Mesothelial cell of epicardium (in vitro differentiated cells): ENCODE results near the gene CELSR3. TPM values are rescaled to one million over a fixed set of nuclear protein-coding genes. Genes with fewer than 3 reads are reported as not detected.

Source experiments
- DNase-seq, 2 experiments: peaks; one replicate each; pipeline ENCODE4 v3.0.0; 2021; ENCODE audit warnings: low spot score in 2 of 2; ENCODE audit not compliant: unreplicated experiment in 2 of 2
- H3K27ac Mint-ChIP-seq: 2 replicates; pipeline ENCODE4 v1.8.0; 2021; ENCODE audit warnings: mixed read lengths
- H3K27me3 Mint-ChIP-seq: 2 replicates; pipeline ENCODE4 v1.8.0; 2021; ENCODE audit warnings: low read depth, mixed read lengths
- H3K36me3 Mint-ChIP-seq: 2 replicates; pipeline ENCODE4 v1.8.0; 2021; ENCODE audit warnings: mixed read lengths
- H3K4me1 Mint-ChIP-seq: 2 replicates; pipeline ENCODE4 v1.8.0; 2021; ENCODE audit warnings: mixed read lengths
- H3K4me3 Mint-ChIP-seq: 2 replicates; pipeline ENCODE4 v1.8.0; 2021; ENCODE audit warnings: mild to moderate bottlenecking, moderate library complexity, mixed read lengths
- H3K9me3 Mint-ChIP-seq: 2 replicates; pipeline ENCODE4 v1.8.0; 2021; ENCODE audit warnings: mixed read lengths
- total RNA-seq: library from RNA; stranded (reverse); gene quantifications from 3 replicates; pipeline ENCODE4 v1.2.1, GENCODE V29; 2021
- TF ChIP-seq, protein P1 (sequence below): fragments of 200-600 bp; sonication (generic); IDR thresholded peaks from one replicate; pipeline ENCODE4 v1.5.0; 2021; ENCODE audit warnings: antibody characterized with exemption; ENCODE audit not compliant: unreplicated experiment

Gene CELSR3
- total RNA-seq, 1 donor from 2014 or later: 5.0 TPM

DNA sequence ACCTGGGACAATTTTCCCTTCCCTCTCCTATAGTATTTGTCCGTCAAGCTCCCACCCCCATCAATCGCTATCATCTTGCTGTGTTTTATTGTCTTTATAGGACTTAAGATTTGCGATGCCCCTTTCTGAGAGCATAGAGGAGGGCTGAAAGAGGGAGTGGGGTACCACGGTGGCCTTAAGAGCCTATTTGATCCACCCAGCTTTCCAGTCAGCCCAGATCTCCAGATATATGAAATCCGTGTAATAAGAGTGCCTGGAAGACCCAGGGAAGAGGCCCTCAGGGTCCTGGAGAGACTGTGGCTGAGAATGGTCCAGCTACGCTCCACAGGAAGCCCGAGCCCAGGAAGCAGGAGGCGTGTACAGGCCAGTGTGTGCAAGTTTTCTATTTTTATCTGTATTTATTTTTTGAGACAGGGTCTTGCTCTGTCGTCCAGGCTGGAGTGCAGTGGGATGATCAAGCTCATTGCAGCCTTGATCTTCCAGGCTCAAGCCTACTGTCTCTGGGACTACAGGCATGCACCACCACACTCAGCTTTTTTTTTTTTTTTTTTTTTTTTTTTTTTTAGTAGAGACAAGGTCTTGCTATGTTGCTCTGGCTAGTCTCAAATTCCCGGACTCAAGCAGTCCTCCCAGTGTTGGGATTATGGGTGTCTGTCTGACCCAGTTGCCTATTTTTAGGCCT is 24.0 kb upstream of the CELSR3 start:
- TF ChIP-seq, protein P1, sequence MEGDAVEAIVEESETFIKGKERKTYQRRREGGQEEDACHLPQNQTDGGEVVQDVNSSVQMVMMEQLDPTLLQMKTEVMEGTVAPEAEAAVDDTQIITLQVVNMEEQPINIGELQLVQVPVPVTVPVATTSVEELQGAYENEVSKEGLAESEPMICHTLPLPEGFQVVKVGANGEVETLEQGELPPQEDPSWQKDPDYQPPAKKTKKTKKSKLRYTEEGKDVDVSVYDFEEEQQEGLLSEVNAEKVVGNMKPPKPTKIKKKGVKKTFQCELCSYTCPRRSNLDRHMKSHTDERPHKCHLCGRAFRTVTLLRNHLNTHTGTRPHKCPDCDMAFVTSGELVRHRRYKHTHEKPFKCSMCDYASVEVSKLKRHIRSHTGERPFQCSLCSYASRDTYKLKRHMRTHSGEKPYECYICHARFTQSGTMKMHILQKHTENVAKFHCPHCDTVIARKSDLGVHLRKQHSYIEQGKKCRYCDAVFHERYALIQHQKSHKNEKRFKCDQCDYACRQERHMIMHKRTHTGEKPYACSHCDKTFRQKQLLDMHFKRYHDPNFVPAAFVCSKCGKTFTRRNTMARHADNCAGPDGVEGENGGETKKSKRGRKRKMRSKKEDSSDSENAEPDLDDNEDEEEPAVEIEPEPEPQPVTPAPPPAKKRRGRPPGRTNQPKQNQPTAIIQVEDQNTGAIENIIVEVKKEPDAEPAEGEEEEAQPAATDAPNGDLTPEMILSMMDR: no peak
- Mint-ChIP-seq H3K4me1 (peaks cover 29% of the 10 kb centered on the region), H3K36me3 (peaks cover 24% of the 10 kb centered on the region), H3K27ac (peak overlapping the region; percentile 87), H3K27me3 (no peaks in the 10 kb centered on the region), H3K4me3 (peak overlapping the region; percentile 87), H3K9me3 (no peaks in the 10 kb centered on the region)
- DNase-seq: no peak

DNA sequence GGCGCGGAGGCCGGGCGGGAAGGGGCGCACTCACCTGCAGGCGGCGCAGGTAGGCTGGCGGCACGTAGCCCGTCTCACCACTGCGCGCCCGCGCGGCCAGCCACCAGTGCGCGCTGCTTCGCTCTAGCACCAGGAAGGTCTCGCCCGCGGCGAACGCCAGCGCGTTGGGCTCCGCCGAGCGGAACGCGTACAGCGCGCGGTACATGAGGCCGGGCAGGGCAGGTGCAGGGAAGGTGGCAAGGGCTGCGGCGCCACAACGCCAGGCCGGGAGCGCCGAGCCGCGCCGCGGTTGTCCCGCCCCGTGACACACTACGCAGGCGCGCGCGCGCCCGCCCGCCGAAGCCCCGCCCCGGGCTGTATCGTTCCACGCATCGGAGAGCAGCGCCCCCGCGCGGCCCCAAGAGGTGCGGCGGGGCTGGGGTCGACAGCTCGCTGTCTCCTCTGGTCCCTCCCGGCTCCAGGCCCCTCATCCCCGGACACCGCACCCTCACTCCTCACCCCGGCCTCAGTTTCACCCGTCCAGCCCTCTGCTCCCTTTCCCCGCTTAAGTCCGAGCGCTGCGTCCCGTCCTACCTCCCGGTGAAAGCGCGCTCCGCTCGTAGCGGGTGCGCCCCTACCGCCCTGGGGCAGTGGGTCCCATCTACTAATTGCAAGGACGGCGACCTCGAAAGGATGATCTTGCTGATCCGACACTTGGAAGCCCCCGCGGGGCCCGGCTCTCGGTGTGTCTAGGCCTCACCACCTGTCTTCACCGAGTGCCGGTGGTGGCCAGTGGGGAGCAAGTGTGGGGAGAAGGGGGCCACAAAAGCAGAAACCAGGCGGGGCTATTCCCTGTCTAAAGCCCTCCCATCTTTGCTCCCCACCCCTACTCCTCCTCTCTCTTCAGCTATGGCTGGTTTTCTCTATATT is 23.2 kb upstream of the CELSR3 start, which contains the start of gene NCKIPSD:
NCKIPSD (minus strand) TSS at position 313 of the 909 bp plus-strand sequence; CDS start at position 205, 108 bp downstream.
- peak; percentile 89 to 94 for DNase-seq
- Mint-ChIP-seq H3K27me3 (no peaks in the 10 kb centered on the region), H3K4me3 (peak within 1 kb of the TSS; percentile 87), H3K4me1 (peaks cover 29% of the 10 kb centered on the region), H3K36me3 (peaks cover 21% of the 10 kb centered on the region), H3K27ac (peak within 1 kb of the TSS; percentile 89), H3K9me3 (no peaks in the 10 kb centered on the region)
- TF ChIP-seq, protein P1: peak; percentile 86

DNA sequence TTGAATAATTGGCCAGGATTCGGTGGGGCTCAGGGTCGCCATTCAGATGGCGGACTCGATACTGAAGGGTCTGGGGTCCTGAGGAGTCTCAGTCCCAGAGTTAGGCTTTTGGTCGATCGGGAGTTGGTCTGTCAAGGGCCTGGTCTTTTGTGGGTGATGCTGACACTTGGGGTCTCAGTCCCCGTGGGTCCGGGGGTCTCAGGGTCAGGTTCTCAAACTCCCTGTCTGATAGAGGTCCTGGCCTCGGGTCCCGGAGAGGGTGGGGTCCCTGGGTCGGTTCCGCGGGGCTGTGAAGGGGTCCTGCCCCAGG is 22.6 kb upstream of the CELSR3 start:
- Mint-ChIP-seq H3K4me1 (peaks cover 29% of the 10 kb centered on the region), H3K27ac (peak overlapping the region; percentile 43), H3K4me3 (peak overlapping the region; percentile 87), H3K27me3 (no peaks in the 10 kb centered on the region), H3K36me3 (peaks cover 27% of the 10 kb centered on the region), H3K9me3 (no peaks in the 10 kb centered on the region)
- TF ChIP-seq, protein P1: no peak
- no peak for DNase-seq

DNA sequence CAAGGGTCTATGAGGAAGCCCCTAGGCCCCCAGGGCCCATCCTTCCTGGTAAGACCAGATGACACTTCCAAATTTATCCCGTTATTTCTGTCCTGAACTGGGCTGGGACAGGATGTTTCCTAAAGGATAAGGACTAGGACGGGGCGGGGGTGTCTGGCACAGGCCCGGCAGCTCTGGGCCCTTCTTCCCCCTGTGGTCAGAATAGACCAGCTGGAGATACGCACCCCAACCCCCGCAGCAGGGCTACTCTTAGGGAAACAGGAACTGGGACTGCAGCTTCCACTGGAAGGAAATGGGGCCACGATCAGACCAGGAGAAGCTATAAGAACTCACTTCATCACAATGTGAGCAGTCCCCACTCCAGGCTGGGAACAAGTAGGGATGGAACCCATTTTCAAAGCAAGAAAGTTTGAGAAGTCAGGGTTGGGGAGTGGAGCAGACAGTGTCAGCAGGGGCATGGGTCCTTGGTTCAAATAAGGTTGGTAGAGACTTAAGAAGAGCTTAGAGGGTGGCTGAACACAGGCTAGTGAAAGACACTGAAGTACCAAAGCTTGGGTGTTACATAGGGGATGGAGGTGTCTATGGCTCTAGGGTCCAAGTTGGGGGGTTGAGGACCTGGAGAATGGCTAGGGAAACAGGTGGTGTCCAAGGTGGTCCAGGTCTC is 21.9 kb upstream of the CELSR3 start:
- H3K27ac Mint-ChIP-seq: peak overlapping the region; percentile 89
- TF ChIP-seq, protein P1: no peak
- DNase-seq: no peak
- H3K4me1 Mint-ChIP-seq: peaks cover 29% of the 10 kb centered on the region
- H3K9me3 Mint-ChIP-seq: no peaks in the 10 kb centered on the region
- no peaks in the 10 kb centered on the region for H3K27me3 Mint-ChIP-seq
- peak overlapping the region; percentile 87 for H3K4me3 Mint-ChIP-seq
- H3K36me3 Mint-ChIP-seq: peaks cover 24% of the 10 kb centered on the region

GRCh38 chr3:48684054-48684349 is 21.3 kb upstream of the CELSR3 start:
- peak overlapping the region; percentile 95 for H3K27ac Mint-ChIP-seq
- peaks cover 29% of the 10 kb centered on the region for H3K4me1 Mint-ChIP-seq
- TF ChIP-seq, protein P1: no peak
- peak overlapping the region; percentile 87 for H3K4me3 Mint-ChIP-seq
- no peaks in the 10 kb centered on the region for H3K9me3 Mint-ChIP-seq
- DNase-seq: no peak
- peaks cover 27% of the 10 kb centered on the region for H3K36me3 Mint-ChIP-seq
- H3K27me3 Mint-ChIP-seq: no peaks in the 10 kb centered on the region
